K562 (cell line): ENCODE data around the gene TIPARP. TPM values are rescaled to one million over a fixed set of nuclear protein-coding genes. Genes with fewer than 3 reads are reported as not detected.

Source experiments
- CHAMP1 ChIP-seq: fragments of 450-650 bp; IDR thresholded peaks from 2 replicates; pipeline ENCODE4 v1.6.1; 2016; ENCODE audit warnings: mild to moderate bottlenecking
- CREM ChIP-seq: IDR thresholded peaks from 2 replicates; pipeline ENCODE4 v1.6.1; 2014; ENCODE audit warnings: antibody characterized with exemption, low read depth
- GABPA ChIP-seq: fragments of 200-800 bp; sonication (Bioruptor generic); conservative IDR thresholded peaks from 2 replicates; pipeline ENCODE4 v1.6.1; 2016; ENCODE audit warnings: low read depth, missing genetic modification characterization, missing compliant biosample characterization
- GABPB1 ChIP-seq: sonication (generic); formaldehyde crosslinking; IDR thresholded peaks from 2 replicates; pipeline ENCODE4 v1.8.0; 2022; ENCODE audit warnings: mild to moderate bottlenecking, missing genetic modification reagents
- GMEB1 ChIP-seq: fragments of 250-450 bp; sonication (Bioruptor Pico); IDR thresholded peaks from 2 replicates; pipeline ENCODE4 v1.4.0; 2020; ENCODE audit warnings: mild to moderate bottlenecking
- HDAC2 ChIP-seq: fragments of 450-650 bp; IDR thresholded peaks from 2 replicates; pipeline ENCODE4 v1.6.1; 2016; ENCODE audit warnings: mild to moderate bottlenecking
- MEF2A ChIP-seq: IDR thresholded peaks from 2 replicates; pipeline ENCODE4 v1.6.1; 2011; ENCODE audit warnings: low read depth, mild to moderate bottlenecking, low read length, moderate library complexity; ENCODE audit not compliant: control insufficient read depth
- NFIC ChIP-seq: fragments of 450-650 bp; IDR thresholded peaks from 2 replicates; pipeline ENCODE4 v1.6.1; 2017; ENCODE audit warnings: mild to moderate bottlenecking, inconsistent platforms
- NFIX ChIP-seq: fragments of 250-450 bp; sonication (Bioruptor Pico); IDR thresholded peaks from 2 replicates; pipeline ENCODE4 v1.4.0; 2020; ENCODE audit warnings: low read depth, mild to moderate bottlenecking, moderate library complexity
- RBBP5 ChIP-seq: fragments of 200-600 bp; sonication (generic); IDR thresholded peaks from 2 replicates; pipeline ENCODE4 v1.6.1; 2012; ENCODE audit warnings: borderline replicate concordance, mild to moderate bottlenecking, low read length, control low read depth, inconsistent platforms; ENCODE audit not compliant: insufficient read depth, poor library complexity, severe bottlenecking
- SIN3A ChIP-seq, 2 experiments: fragments of 150-350 bp in 1 of 2; IDR thresholded peaks; 2 replicates each; pipeline ENCODE4 v1.6.1; 2011 to 2016; ENCODE audit warnings: borderline replicate concordance in 2 of 2, low read depth in 2 of 2, low read length in 2 of 2, mild to moderate bottlenecking in 2 of 2, moderate library complexity in 2 of 2; ENCODE audit not compliant: control insufficient read depth in 1 of 2
- TBL1XR1 ChIP-seq, 2 experiments: IDR thresholded peaks; 2 replicates each; pipeline ENCODE4 v1.6.1; 2012; ENCODE audit warnings: improper control_type of control experiment in 2 of 2, low read length in 2 of 2, mild to moderate bottlenecking in 1 of 2
- THRB ChIP-seq: fragments of 450-650 bp; formaldehyde crosslinking; conservative IDR thresholded peaks from 2 replicates; pipeline ENCODE4 v1.4.0; 2022; ENCODE audit warnings: mild to moderate bottlenecking, missing genetic modification characterization
- ZBED1 ChIP-seq: IDR thresholded peaks from 2 replicates; pipeline ENCODE4 v1.6.1; 2014
- ZNF232 ChIP-seq: sonication (generic); formaldehyde crosslinking; IDR thresholded peaks from 2 replicates; pipeline ENCODE4 v1.8.0; 2022; ENCODE audit warnings: mild to moderate bottlenecking, missing genetic modification reagents
- ZNF778 ChIP-seq: fragments of 450-650 bp; formaldehyde crosslinking; IDR thresholded peaks from 2 replicates; pipeline ENCODE4 v1.4.0; 2020; ENCODE audit warnings: mild to moderate bottlenecking, moderate library complexity
- ZNF780A ChIP-seq: fragments of 250-450 bp; sonication (Bioruptor Pico); IDR thresholded peaks from 2 replicates; pipeline ENCODE4 v1.5.0; 2021; ENCODE audit warnings: mild to moderate bottlenecking
- polyA plus RNA-seq, 8 experiments: library from polyadenylated mRNA; depleted of rRNA in 4 of 8; stranded (reverse) in 5 of 8; unstranded in 3 of 8; fragments of >200 nt; fragmentation: Nextera tagmentation in 2 of 8; fragmentation: Illumina TruSeq in 1 of 8; extraction: Ambion mirVana in 2 of 8; extraction: Trizol in 1 of 8; gene quantifications; 2 replicates each; pipeline versions ENCODE4 v1.2.1 to v1.2.3, GENCODE V29; 2011 to 2014; ENCODE audit warnings: inconsistent platforms in 1 of 8, missing spikeins in 1 of 8
- total RNA-seq, 7 experiments: library from RNA; depleted of rRNA in 6 of 7; stranded (reverse); fragments of >200 nt in 6 of 7; fragmentation: Illumina TruSeq in 2 of 7; extraction: Trizol in 2 of 7; gene quantifications; 2 replicates each; pipeline versions ENCODE4 v1.2.1 to v1.2.3, GENCODE V29; 2011 to 2021; ENCODE audit warnings: low replicate concordance in 1 of 7
- TF ChIP-seq, protein P1 (sequence below): fragments of 450-650 bp; formaldehyde crosslinking; IDR thresholded peaks from 2 replicates; pipeline ENCODE4 v1.4.0; 2022; ENCODE audit warnings: mild to moderate bottlenecking, moderate library complexity
- TF ChIP-seq, protein P2 (sequence below): IDR thresholded peaks from 2 replicates; pipeline ENCODE4 v1.6.1; 2016; ENCODE audit warnings: missing genetic modification characterization, missing compliant biosample characterization

The TIPARP gene
- total and polyA plus RNA-seq, 9 of the 15 experiments (the other 6 are each of a cell fraction or from before 2014, with no cell fraction given) = 2.4 to 29.4 (median 15.1) TPM

GRCh38 chr3:156674046-156674910 lies at the start of gene TIPARP (continued):
- TF ChIP-seq, protein P1, sequence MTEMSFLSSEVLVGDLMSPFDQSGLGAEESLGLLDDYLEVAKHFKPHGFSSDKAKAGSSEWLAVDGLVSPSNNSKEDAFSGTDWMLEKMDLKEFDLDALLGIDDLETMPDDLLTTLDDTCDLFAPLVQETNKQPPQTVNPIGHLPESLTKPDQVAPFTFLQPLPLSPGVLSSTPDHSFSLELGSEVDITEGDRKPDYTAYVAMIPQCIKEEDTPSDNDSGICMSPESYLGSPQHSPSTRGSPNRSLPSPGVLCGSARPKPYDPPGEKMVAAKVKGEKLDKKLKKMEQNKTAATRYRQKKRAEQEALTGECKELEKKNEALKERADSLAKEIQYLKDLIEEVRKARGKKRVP (CRISPR knock-in tag) = peak; percentile 41; the same call in 1 of the 2 replicates
- no peak for TF ChIP-seq THRB (CRISPR knock-in tag)
- TF ChIP-seq RBBP5 = peak; percentile 92
- peak; percentile 31 to 51; a peak in 1 of 4 replicates for TF ChIP-seq TBL1XR1 (IDR thresholded peaks at IDR 0.05; ENCODE audit: low read length in 2 of 2)
- no peak for TF ChIP-seq NFIX (CRISPR knock-in tag)
- TF ChIP-seq CREM = peak; percentile 83
- no peak for TF ChIP-seq ZNF778 (CRISPR knock-in tag)
- TF ChIP-seq ZNF232 (CRISPR knock-in tag) = 0 out of 2 replicates have a peak, but pooled peaks have one; percentile 43
- TF ChIP-seq GABPA = peak; percentile 79
- TF ChIP-seq HDAC2 = peak; percentile 96
- peak; percentile 86 for TF ChIP-seq GABPB1 (CRISPR knock-in tag)
- TF ChIP-seq GMEB1 = peak; percentile 34; the same call in 1 of the 2 replicates
- peak; percentile 16; the same call in 1 of the 2 replicates for TF ChIP-seq ZBED1
- peak; percentile 96 for TF ChIP-seq CHAMP1
- peak; percentile 48; the same call in 1 of the 2 replicates for TF ChIP-seq NFIC
- TF ChIP-seq, protein P2, sequence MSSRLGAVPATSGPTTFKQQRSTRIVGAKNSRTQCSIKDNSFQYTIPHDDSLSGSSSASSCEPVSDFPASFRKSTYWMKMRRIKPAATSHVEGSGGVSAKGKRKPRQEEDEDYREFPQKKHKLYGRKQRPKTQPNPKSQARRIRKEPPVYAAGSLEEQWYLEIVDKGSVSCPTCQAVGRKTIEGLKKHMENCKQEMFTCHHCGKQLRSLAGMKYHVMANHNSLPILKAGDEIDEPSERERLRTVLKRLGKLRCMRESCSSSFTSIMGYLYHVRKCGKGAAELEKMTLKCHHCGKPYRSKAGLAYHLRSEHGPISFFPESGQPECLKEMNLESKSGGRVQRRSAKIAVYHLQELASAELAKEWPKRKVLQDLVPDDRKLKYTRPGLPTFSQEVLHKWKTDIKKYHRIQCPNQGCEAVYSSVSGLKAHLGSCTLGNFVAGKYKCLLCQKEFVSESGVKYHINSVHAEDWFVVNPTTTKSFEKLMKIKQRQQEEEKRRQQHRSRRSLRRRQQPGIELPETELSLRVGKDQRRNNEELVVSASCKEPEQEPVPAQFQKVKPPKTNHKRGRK = no peak
- no peak for TF ChIP-seq MEF2A
- TF ChIP-seq ZNF780A (CRISPR knock-in tag) = no peak
- peak; percentile 76 to 77; a peak in 2 of 4 replicates for TF ChIP-seq SIN3A (IDR thresholded peaks at IDR 0.05; ENCODE audit: borderline replicate concordance in 2 of 2, control insufficient read depth in 1 of 2, low read depth in 2 of 2, low read length in 2 of 2)
